Thoracic aorta (tissue), 2 donors: ENCODE measurements around the gene NECTIN2. TPM values are rescaled to one million over a fixed set of nuclear protein-coding genes. Genes with fewer than 3 reads are reported as not detected.

Experiments used
- ATAC-seq: fragments of 150-250 bp; one replicate; pipeline ENCODE4 v1.8.0; 2017; ENCODE audit warnings: low read depth; ENCODE audit not compliant: insufficient number of reproducible peaks, low FRiP score
- DNase-seq: peaks from one replicate; pipeline ENCODE4 v3.0.0-alpha.2; 2020; ENCODE audit warnings: low spot score
- H3K27ac ChIP-seq, 2 donors: fragments of 200-600 bp; sonication (generic); 1 replicate in 1 of 2; 2 replicates in 1 of 2; pipeline ENCODE4 v1.5.1; 2016; ENCODE audit warnings: mild to moderate bottlenecking in 2 of 2, moderate library complexity in 2 of 2
- H3K27me3 ChIP-seq: fragments of 200-600 bp; sonication (generic); replicated peaks from 2 replicates; pipeline ENCODE4 v1.6.0; 2016; ENCODE audit warnings: mild to moderate bottlenecking; ENCODE audit not compliant: insufficient read depth
- H3K36me3 ChIP-seq: fragments of 200-600 bp; sonication (generic); one replicate; pipeline ENCODE4 v1.5.1; 2016
- H3K4me1 ChIP-seq, 2 donors: fragments of 200-600 bp; sonication (generic); 1 replicate in 1 of 2; 2 replicates in 1 of 2; pipeline versions ENCODE4 v1.5.1 to v1.6.0; 2016; ENCODE audit warnings: low read depth in 2 of 2, mild to moderate bottlenecking in 1 of 2; ENCODE audit not compliant: control insufficient read depth in 1 of 2
- H3K4me3 ChIP-seq: fragments of 200-600 bp; sonication (generic); 2 replicates; pipeline ENCODE4 v1.5.1; 2016; ENCODE audit warnings: mild to moderate bottlenecking
- H3K9me3 ChIP-seq: fragments of 200-600 bp; sonication (generic); 2 replicates; pipeline ENCODE4 v1.5.1; 2016
- total RNA-seq, 2 donors: library from RNA; depleted of rRNA; stranded (reverse); fragments of >200 nt; gene quantifications; one replicate each; pipeline versions ENCODE4 v1.1.0 to v1.2.3, GENCODE V29; 2016
- TF ChIP-seq, protein P1 (sequence below): fragments of 200-600 bp; sonication (generic); IDR thresholded peaks from one replicate; pipeline ENCODE4 v1.5.1; 2019; ENCODE audit warnings: antibody characterized with exemption

The NECTIN2 gene
- total RNA-seq, 2 donors from 2014 or later, result 61.7 to 84.3 TPM

DNA sequence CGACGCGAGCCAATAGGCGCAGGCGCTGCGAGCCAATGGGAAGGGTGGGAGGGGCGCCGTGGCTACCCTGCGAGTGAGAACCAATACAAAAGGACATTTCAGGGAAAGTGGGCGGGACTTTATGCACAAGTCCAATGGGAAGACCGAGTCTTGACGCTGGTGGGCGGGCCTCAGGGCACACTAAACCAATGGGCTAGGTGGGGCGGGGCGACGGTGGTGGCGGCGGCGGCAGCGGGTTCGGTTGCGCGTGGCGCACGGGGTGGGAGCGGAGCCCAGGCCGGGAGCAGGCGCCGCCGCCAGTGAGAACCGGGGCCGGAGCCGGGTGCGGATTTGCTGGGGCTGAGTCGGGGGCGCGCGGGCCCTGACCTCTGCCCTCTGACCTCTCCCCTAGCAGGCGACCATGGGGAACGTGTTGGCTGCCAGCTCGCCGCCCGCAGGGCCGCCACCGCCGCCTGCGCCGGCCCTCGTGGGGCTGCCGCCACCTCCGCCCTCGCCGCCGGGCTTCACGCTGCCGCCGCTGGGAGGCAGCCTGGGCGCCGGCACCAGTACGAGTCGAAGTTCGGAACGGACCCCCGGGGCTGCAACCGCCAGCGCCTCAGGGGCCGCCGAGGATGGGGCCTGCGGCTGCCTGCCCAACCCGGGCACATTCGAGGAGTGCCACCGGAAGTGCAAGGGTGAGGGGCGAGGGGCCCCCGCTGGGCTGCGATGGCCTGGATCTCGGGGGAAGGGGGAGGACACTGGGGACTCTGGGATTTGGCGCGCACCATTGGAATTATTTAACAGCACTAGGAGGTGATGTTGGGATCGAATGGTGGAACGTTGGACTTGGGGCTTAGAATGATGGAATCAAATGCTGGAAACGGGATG lies 45.2 kb downstream of the NECTIN2 start, which contains the start of gene TOMM40:
Gene TOMM40, plus strand, starts transcription at position 239 of the 867 bp plus-strand sequence. Its CDS starts 162 bp downstream, at position 401.
- ATAC-seq, result peak; percentile 94
- TF ChIP-seq, protein P1, sequence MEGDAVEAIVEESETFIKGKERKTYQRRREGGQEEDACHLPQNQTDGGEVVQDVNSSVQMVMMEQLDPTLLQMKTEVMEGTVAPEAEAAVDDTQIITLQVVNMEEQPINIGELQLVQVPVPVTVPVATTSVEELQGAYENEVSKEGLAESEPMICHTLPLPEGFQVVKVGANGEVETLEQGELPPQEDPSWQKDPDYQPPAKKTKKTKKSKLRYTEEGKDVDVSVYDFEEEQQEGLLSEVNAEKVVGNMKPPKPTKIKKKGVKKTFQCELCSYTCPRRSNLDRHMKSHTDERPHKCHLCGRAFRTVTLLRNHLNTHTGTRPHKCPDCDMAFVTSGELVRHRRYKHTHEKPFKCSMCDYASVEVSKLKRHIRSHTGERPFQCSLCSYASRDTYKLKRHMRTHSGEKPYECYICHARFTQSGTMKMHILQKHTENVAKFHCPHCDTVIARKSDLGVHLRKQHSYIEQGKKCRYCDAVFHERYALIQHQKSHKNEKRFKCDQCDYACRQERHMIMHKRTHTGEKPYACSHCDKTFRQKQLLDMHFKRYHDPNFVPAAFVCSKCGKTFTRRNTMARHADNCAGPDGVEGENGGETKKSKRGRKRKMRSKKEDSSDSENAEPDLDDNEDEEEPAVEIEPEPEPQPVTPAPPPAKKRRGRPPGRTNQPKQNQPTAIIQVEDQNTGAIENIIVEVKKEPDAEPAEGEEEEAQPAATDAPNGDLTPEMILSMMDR, result no peak
- H3K4me1 ChIP-seq, result peaks cover 17 to 23% of the 10 kb centered on the region in 2 donors

DNA sequence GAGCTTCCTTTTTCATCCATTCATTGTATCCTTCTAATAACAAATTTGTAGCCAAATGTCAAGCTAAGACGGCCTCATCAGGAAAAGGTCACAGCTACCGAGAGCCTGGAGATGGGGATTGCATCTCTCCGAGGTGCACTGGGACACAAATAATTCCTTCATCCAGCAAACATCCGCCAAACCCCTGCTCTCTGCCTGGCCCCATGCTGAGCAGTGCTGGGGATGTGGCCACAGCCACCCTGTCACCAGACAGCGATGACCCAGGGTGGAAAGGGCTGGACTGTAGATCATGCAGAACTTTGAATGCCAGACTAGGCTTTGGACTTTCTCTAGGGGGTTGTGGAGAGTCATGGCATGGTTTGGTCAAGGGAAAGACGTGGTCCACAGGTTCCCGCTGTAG lies 46.8 kb downstream of the NECTIN2 start:
- ATAC-seq, result no peak
- peaks cover 42% of the 10 kb centered on the region for H3K36me3 ChIP-seq
- H3K27ac ChIP-seq, result no peak overlapping the region
- peaks cover 17 to 23% of the 10 kb centered on the region in 2 donors for H3K4me1 ChIP-seq
- no peaks in the 10 kb centered on the region for H3K9me3 ChIP-seq
- H3K4me3 ChIP-seq, result no peak overlapping the region
- no peaks in the 10 kb centered on the region for H3K27me3 ChIP-seq
- no peak for DNase-seq
- TF ChIP-seq, protein P1, result no peak

More for the DNA sequence above, 45.2 kb downstream of the NECTIN2 start, which contains the start of gene TOMM40:
- Histone ChIP-seq H3K36me3 (peaks cover 38% of the 10 kb centered on the region), H3K4me3 (peak within 1 kb of the TSS; percentile 86), H3K27ac (peak within 1 kb of the TSS; percentile 88 to 97), H3K9me3 (no peaks in the 10 kb centered on the region), H3K27me3 (no peaks in the 10 kb centered on the region)
- DNase-seq, result peak; percentile 99

DNA sequence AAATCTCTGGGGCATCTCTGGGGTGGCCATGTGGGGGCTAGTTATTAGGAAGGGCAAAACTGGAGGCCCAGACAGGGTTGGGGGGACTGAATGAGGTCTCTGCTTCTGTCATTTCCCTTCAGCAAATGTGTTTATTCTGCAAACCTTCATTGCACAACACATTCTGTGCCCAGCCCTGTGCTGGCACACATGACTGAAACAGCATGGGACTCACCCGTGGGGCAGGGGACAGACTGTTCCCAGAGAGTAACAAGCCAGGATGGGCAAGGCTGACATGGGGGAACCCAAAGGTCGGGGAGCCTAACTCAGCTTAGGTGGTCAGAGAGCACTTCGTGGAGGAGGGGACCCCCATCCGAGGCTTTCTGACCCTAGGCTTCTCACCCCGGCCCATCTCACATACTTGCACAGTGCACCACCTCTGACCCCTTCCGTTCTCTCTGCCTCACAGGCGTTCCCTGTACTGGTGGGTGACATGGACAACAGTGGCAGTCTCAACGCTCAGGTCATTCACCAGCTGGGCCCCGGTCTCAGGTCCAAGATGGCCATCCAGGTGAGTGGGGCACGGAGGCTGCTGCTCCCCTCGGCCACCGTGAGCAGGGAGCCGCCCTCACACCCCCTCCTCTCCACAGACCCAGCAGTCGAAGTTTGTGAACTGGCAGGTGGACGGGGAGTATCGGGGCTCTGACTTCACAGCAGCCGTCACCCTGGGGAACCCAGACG lies 47.4 kb downstream of the NECTIN2 start:
- no peak for DNase-seq
- H3K27ac ChIP-seq, result no peak overlapping the region
- no peak overlapping the region for H3K4me3 ChIP-seq
- no peaks in the 10 kb centered on the region for H3K9me3 ChIP-seq
- H3K4me1 ChIP-seq, result peaks cover 17 to 23% of the 10 kb centered on the region in 2 donors
- peaks cover 40% of the 10 kb centered on the region for H3K36me3 ChIP-seq
- H3K27me3 ChIP-seq, result no peaks in the 10 kb centered on the region
- TF ChIP-seq, protein P1, result no peak
- ATAC-seq, result no peak

DNA sequence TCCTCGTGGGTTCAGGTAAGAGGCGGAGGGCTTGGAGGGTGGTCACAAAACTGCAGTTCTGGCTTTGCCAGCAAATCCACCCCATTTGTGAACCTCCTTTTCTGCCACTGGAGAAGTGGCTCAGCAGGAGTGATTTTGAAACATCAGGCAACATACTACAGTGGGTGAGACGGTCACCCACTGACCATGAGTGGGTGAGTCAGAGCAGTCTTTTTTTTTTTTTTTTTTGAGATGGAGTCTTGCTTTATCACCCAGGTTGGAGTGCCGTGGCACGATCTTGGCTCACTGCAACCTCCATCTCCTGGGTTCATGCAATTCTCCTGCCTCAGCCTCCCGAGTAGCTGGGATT lies 47.9 kb downstream of the NECTIN2 start:
- H3K36me3 ChIP-seq, result peaks cover 40% of the 10 kb centered on the region

More for the DNA sequence above, 47.9 kb downstream of the NECTIN2 start:
- no peak overlapping the region for H3K4me3 ChIP-seq
- ATAC-seq (no peak), DNase-seq (no peak)
- no peak overlapping the region for H3K27ac ChIP-seq
- no peaks in the 10 kb centered on the region for H3K9me3 ChIP-seq
- peaks cover 17 to 23% of the 10 kb centered on the region in 2 donors for H3K4me1 ChIP-seq
- no peaks in the 10 kb centered on the region for H3K27me3 ChIP-seq
- TF ChIP-seq, protein P1, result no peak
